Transverse colon (tissue), 4 donors: ENCODE measurements around the gene LAMB4. TPM values are rescaled to one million over a fixed set of nuclear protein-coding genes. Genes with fewer than 3 reads are reported as not detected.

ENCODE experiments used
- DNase-seq: peaks from one replicate; pipeline ENCODE4 v3.0.0-alpha.2; 2019
- H3K27ac ChIP-seq, 4 donors: fragments of 200-600 bp; sonication (generic); 2 replicates each; pipeline ENCODE4 v1.5.1; 2016 to 2018; ENCODE audit warnings: inconsistent platforms in 4 of 4
- H3K27me3 ChIP-seq: fragments of 200-600 bp; sonication (generic); 2 replicates; pipeline ENCODE4 v1.5.1; 2017; ENCODE audit warnings: inconsistent platforms
- H3K36me3 ChIP-seq, 4 donors: fragments of 200-600 bp; sonication (generic); 2 replicates each; pipeline ENCODE4 v1.5.1; 2017 to 2019; ENCODE audit warnings: inconsistent platforms in 4 of 4
- H3K4me1 ChIP-seq, 4 donors: fragments of 200-600 bp; sonication (generic); 2 replicates each; pipeline ENCODE4 v1.5.1; 2017 to 2020; ENCODE audit warnings: inconsistent platforms in 4 of 4
- H3K4me3 ChIP-seq, 4 donors: fragments of 200-600 bp; sonication (generic); 1 replicate in 1 of 4; 2 replicates in 3 of 4; pipeline versions ENCODE4 v1.5.1 to v1.6.1; 2017 to 2019; ENCODE audit warnings: inconsistent platforms in 4 of 4
- H3K9me3 ChIP-seq, 2 donors: fragments of 200-600 bp; sonication (generic); 2 replicates each; pipeline ENCODE4 v1.5.1; 2017 to 2019; ENCODE audit warnings: inconsistent platforms in 2 of 2
- CTCF ChIP-seq, 5 experiments: fragments of 200-600 bp in 3 of 5; fragments of 450-650 bp in 2 of 5; sonication (generic) in 3 of 5; IDR thresholded peaks; 1 replicate in 2 of 5; 2 replicates in 3 of 5; pipeline ENCODE4 v1.5.1; 2016 to 2017; ENCODE audit warnings: antibody characterized with exemption in 5 of 5, inconsistent platforms in 3 of 5, mild to moderate bottlenecking in 2 of 5, moderate library complexity in 1 of 5
- EP300 ChIP-seq: sonication (generic); formaldehyde crosslinking; IDR thresholded peaks from one replicate; pipeline ENCODE4 v1.6.1; 2017; ENCODE audit warnings: antibody characterized with exemption, low read depth
- POLR2A ChIP-seq: fragments of 450-650 bp; IDR thresholded peaks from one replicate; pipeline ENCODE4 v1.6.1; 2016; ENCODE audit warnings: antibody characterized with exemption, mild to moderate bottlenecking, moderate library complexity
- POLR2AphosphoS5 ChIP-seq, 3 donors: sonication (generic); formaldehyde crosslinking; IDR thresholded peaks; one replicate each; pipeline ENCODE4 v1.6.1; 2016; ENCODE audit warnings: antibody characterized with exemption in 3 of 3
- WGBS, 2 donors: methylation state at CpG; one replicate each; pipeline ENCODE4 v1.1.5; 2018; ENCODE audit warnings: low coverage in 1 of 2; 5-methylcytosine and 5-hydroxymethylcytosine counted together
- in situ Hi-C, 4 donors: fragments of 200-750 bp; cut with MboI; loops; one replicate each; pipeline versions ENCODE4 v1.15.0 to v1.15.1; 2017; ENCODE audit warnings: low sequenced_read_pairs in 3 of 4, low pct_ligation_motif_present in 1 of 4, low pct_unique_long_range_greater_than_20kb in 1 of 4
- intact Hi-C: fragments of 100-400 bp; cut with DNase I; formaldehyde crosslinking; loops from one replicate; pipeline ENCODE4 v1.15.1; 2023; ENCODE audit warnings: low total_unique reads
- total RNA-seq, 4 donors: library from RNA; depleted of rRNA; stranded (reverse); fragments of >200 nt; gene quantifications; one replicate each; pipeline ENCODE4 v1.1.0, GENCODE V29; 2016

Gene LAMB4
- total RNA-seq, 4 donors from 2014 or later: not detected

GRCh38 chr7:108038986-108039385 lies 91.2 kb downstream of the LAMB4 start:
- intact Hi-C loops: no loop called here
- Histone ChIP-seq H3K4me3 (no peak overlapping the region), H3K27ac (no peak overlapping the region), H3K9me3 (no peaks in the 10 kb centered on the region), H3K36me3 (no peaks in the 10 kb centered on the region), H3K27me3 (no peaks in the 10 kb centered on the region), H3K4me1 (no peaks in the 10 kb centered on the region)
- no peak for DNase-seq
- in situ Hi-C loops: no loop called here
- no peak for TF ChIP-seq CTCF (IDR thresholded peaks at IDR 0.05)
- no peak for TF ChIP-seq POLR2AphosphoS5 (IDR thresholded peaks at IDR 0.05)
- TF ChIP-seq EP300: no peak
- TF ChIP-seq POLR2A: no peak

- DNase-seq: no peak
- in situ Hi-C loops: no loop called here
- H3K27ac ChIP-seq: no peak overlapping the region
- TF ChIP-seq EP300 (no peak), CTCF (IDR thresholded peaks at IDR 0.05) (no peak), POLR2A (no peak), POLR2AphosphoS5 (IDR thresholded peaks at IDR 0.05) (no peak)
- intact Hi-C loops: no loop called here
- no peaks in the 10 kb centered on the region for H3K27me3 ChIP-seq
- 68 to 70% methylated on average over 1 of the region's 1 CpG for WGBS, 2 donors
- H3K36me3 ChIP-seq: no peaks in the 10 kb centered on the region
- H3K4me3 ChIP-seq: no peak overlapping the region
- H3K9me3 ChIP-seq: no peaks in the 10 kb centered on the region
- H3K4me1 ChIP-seq: no peaks in the 10 kb centered on the region
These were observed 92.4 kb downstream of the LAMB4 start for GRCh38 chr7:108037741-108038140.

- intact Hi-C loops: no loop called here
- 80 to 90% methylated on average over 3 of the region's 3 CpGs for WGBS, 2 donors
- in situ Hi-C loops: no loop called here
These were observed 93.0 kb downstream of the LAMB4 start for GRCh38 chr7:108037140-108037539.

GRCh38 chr7:108034586-108034985 lies 95.6 kb downstream of the LAMB4 start:
- Histone ChIP-seq H3K4me3 (no peak overlapping the region), H3K27me3 (no peaks in the 10 kb centered on the region), H3K4me1 (no peaks in the 10 kb centered on the region), H3K27ac (no peak overlapping the region), H3K36me3 (no peaks in the 10 kb centered on the region), H3K9me3 (no peaks in the 10 kb centered on the region)
- WGBS, 2 donors: 67 to 89% methylated on average over 1 to 2 of the region's 2 CpGs
- DNase-seq: no peak
- intact Hi-C loops: no loop called here
- in situ Hi-C loops: no loop called here
- TF ChIP-seq EP300 (no peak), CTCF (IDR thresholded peaks at IDR 0.05) (no peak), POLR2AphosphoS5 (IDR thresholded peaks at IDR 0.05) (no peak), POLR2A (no peak)

More at GRCh38 chr7:108037140-108037539, 93.0 kb downstream of the LAMB4 start:
- Histone ChIP-seq H3K4me3 (no peak overlapping the region), H3K36me3 (no peaks in the 10 kb centered on the region), H3K27ac (no peak overlapping the region), H3K27me3 (no peaks in the 10 kb centered on the region), H3K4me1 (no peaks in the 10 kb centered on the region), H3K9me3 (no peaks in the 10 kb centered on the region)
- no peak for DNase-seq
- TF ChIP-seq EP300 (no peak), POLR2AphosphoS5 (IDR thresholded peaks at IDR 0.05) (no peak), CTCF (IDR thresholded peaks at IDR 0.05) (no peak), POLR2A (no peak)
